HG03025 (cell line): ENCODE data around the gene PIGS.

Experiments
- ATAC-seq: cut with Tn5 transposase; IDR thresholded peaks from one replicate; pipeline ENCODE4 v1.9.1; 2021; ENCODE audit warnings: mild to moderate bottlenecking, moderate library complexity; ENCODE audit not compliant: unreplicated experiment, low FRiP score

The PIGS gene

DNA sequence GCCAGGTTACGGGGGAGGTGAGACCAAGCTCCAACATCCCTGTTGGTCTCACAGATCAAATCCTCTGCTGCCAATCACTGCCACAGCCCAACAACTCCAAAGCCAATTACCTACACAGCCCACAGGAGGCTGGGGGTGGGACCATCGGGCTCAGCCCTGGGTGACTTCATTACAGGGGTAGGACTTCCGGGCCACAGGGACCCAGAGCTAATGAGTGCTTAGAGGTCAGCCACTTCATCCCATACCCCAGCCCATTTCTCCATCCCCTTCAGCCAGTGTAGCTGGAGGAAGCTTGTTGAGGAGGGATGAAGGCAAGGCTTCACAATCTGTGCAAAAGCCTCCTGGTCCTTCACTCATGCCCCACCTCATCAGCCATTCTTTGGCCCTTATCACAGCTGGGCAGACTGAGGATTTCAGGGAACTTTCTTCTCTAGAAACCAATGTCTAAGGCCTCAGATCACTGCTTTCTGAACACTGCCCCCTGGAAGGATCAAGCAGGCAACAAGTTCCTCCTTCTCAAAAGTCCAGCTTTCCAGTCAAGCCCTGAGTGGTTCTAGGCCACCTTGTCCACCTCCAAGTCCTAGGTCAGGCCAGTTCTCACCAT lies 59.4 kb downstream of the PIGS start:
- no peak for ATAC-seq

DNA sequence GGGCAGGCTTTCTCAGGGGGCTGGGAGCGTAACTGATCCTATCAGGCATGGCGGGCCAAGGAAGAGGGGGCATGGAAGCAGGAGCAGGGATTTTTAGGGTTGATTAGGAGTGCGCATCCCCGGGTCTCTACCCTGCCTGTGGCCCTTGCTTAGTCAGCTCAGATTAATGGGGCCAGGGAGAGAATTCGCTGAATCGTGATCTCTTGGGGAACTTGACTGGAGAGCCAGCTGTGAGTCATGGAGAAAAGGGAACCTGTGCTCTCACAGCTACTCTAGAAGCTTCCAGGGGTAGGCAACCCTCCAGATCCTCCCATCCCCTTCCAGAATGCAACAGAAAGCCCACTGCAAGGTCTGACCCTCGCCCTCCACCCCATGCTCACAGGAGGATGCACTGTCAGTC lies 61.5 kb downstream of the PIGS start:
- ATAC-seq, result no peak

DNA sequence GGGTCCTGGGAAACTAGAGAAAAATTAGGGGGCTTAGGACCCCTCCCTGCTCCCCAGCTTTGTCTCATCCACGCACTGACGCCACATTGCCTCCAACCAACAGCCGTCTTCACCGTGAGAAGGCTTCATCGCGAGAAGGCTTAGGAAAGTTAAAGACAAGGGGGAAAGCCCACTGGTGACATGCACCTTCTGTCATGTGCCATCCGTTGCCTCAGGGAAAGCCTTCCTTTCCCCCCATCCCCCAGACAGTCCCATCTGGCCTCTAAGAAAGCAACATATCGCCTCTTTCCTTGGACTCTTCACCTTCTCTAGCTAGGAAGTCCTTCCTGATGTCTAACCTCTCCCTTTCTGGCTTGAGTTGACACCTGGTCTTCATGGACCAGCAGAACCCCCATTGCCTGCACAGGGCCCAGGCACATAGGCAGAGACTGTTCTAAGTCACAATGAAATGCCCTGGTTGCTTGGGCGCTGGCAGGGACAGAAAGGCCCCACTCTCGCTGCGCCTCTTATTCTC lies 63.1 kb downstream of the PIGS start:
- no peak for ATAC-seq

DNA sequence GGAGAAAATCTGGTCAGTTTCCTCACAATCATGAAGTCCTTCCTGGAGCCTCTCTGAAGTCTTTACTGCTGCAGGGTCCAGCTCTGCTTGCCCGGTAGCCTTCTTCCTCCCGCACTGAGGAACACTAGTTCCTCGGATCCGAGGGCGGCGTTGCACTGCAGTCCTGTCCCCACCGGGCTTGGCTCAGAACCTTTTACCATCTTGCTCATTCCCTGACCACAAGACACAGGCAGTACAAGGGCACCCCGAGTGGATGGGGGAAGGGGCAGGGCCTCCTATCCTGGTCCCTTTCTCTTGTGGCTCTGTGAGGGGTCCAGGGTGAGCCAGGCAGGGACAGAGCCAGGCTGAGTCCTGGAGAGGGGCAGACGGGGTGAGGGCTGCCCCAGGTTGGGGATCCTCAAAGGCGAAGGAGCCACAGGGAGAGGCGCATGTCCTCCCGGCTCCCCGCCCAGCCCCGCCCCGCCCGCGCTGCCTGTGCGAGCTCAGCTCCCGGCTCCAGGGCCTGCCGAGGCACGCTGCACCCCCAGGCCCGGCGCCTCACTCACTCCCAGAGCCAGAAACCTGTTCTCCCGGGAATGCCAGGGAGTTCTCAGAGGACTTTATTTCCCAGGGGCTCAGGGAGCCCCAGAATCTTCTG lies 63.6 kb downstream of the PIGS start:
- no peak for ATAC-seq

DNA sequence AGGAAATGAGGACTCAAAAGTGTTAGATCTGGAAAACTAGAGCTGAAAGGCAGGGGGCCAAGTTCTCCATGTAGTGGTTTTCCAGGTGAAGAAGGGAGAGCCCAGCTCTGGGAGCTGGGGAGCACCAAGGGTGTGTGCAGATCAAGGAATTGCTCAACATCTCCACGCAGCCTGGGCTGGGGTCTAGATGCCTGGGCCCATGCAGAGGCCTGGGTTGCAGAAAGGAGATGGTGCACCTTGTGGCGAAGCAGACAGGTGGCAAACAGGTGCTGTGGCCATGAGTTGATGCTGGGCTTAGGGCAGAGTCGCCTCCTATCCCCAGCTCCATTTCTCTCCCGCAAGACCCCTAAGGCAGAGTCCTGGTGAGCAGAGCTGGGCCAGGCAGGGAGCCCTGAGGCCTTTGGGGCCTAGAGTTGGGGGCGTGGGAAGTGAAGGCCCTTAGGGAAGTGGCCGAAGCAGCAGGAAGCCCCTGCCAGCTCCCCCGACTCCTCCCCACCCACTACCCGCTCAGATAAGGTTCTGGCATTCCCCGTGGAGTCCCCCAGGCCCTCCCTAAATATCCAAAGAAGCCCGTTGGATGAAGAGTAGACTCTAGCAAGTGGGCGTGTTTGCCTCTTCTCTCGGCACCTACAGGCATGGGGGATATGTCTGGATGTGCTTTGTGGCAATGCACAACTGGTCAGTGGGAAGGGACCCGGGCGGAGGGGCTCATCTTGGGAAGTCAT lies 64.4 kb downstream of the PIGS start:
- no peak for ATAC-seq

DNA sequence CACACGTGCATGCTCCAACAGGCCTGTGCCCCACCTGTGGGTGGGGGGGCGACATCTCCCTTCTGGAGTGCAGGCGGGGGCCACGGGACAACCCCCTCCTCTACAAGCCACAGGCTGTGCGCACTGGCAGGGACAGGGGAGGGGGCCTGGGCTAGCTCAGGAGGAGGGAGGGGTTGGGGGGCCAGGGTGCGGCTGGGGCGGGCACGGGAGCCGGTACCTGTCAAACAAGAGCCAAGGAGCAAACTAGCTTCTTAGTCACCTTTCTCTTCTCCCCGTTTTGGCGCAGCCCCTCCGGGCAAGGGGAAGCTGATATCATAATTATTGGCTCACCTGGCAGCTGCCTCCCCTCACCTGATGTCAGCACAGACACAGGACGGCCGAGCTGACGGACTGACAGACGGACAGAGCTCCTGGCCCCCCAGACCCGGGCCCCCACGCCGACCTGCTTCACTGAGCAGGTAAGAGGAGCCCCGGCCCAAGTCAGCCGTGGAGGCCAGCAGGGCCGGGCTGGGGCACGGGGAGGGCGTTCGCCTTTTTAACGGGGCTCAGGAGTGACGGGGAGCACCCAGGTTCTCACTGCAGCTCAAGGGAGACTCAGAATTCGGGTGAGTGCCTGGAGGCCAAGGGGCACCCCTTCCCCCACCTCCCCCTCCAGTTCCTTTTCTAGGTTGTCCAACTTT lies 65.2 kb downstream of the PIGS start, which contains the start of gene FOXN1:
Gene FOXN1, plus strand, starts transcription at position 363 of the 680 bp plus-strand sequence. CDS start 17,622 bp downstream, outside the sequence.
- ATAC-seq, result no peak

DNA sequence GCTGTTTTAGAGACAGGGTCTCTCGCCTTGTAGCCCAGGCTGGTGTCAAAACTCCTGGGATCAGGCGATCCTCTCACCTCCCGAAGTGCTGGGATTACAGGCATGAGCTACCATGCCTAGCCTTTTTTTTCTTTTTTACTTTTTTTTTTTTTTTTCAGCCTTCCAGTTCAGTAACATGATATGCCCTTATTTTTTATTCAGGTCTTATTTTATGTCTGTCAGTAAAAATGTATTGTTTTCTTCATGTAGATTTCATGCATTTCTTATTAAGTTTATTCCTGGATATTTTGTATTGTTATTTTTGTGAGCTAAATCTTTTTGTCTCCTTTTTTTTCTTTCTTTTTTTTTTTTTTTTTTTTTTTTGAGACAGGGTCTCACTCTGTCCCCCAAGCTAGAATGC lies 67.9 kb downstream of the PIGS start:
- no peak for ATAC-seq
